ENCODE measurements around the gene CNTN1. TPM values are rescaled to one million over a fixed set of nuclear protein-coding genes. Genes with fewer than 3 reads are reported as not detected.

Gene CNTN1
- total and polyA plus RNA-seq, 9 donors = 21.8 to 123 (median 44.1) TPM

DNA sequence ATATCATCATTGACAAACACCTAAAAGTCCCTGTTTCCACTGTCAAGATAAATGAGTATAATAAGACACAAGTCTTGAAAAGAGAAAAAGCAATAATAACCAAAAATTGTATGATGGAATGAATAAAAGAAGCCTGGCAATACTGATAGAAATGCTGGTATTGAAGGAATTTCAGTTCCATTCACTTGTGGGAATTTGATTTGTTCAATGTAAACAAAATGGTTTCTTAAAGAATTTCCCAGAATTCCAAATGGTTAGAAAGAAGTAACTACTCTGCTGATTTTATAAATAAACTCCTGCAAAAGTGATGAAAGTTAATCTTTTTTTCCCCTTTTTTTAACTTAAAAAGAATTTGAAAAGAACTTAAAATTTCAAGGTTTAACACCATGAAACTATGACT lies 366.0 kb downstream of the CNTN1 start:
- intact Hi-C loops (cut with DNase I) = no loop called here
- H3K36me3 ChIP-seq = no peaks in the 10 kb centered on the region
- DNase-seq = no peak
- H3K27me3 ChIP-seq = no peaks in the 10 kb centered on the region
- TF ChIP-seq POLR2A (IDR thresholded peaks at IDR 0.05) = no peak
- no peaks in the 10 kb centered on the region for H3K9me3 ChIP-seq
- no peaks in the 10 kb centered on the region for H3K4me1 ChIP-seq (ENCODE audit: insufficient read depth)
- no peak overlapping the region for H3K27ac ChIP-seq
- H3K4me3 ChIP-seq = no peak overlapping the region

DNA sequence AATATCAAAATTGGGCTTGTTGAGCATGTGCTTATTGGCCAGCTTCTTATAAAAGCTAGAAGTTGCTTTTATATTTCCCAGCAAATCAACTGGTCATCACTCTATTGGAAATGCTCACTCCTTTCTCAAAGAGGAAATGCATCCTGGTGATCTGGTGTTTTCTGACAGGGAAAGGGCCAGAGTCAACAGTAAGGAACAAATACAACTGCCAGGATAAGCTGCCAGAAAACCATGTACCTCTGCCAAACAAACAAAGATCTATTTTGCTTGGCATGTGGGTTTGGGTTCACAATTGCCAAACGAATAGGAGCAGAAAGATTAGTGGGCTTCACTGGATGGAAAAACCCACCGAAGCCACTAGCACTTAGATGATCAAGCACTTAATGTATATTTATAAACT lies 369.0 kb downstream of the CNTN1 start:
- Histone ChIP-seq H3K27ac (no peak overlapping the region), H3K36me3 (no peaks in the 10 kb centered on the region), H3K4me3 (no peak overlapping the region), H3K27me3 (no peaks in the 10 kb centered on the region), H3K9me3 (no peaks in the 10 kb centered on the region), H3K4me1 (ENCODE audit: insufficient read depth) (no peaks in the 10 kb centered on the region)
- intact Hi-C loops (cut with DNase I) = no loop called here
- no peak for TF ChIP-seq EP300 (IDR thresholded peaks at IDR 0.05)
- TF ChIP-seq CTCF (IDR thresholded peaks at IDR 0.05) = no peak
- no peak for TF ChIP-seq POLR2A (IDR thresholded peaks at IDR 0.05)
- 64 to 75% (median 74%) methylated on average over 2 of the region's 2 CpGs for WGBS, 3 donors
- no peak for DNase-seq

- Histone ChIP-seq H3K4me1 (ENCODE audit: insufficient read depth) (no peaks in the 10 kb centered on the region), H3K36me3 (no peaks in the 10 kb centered on the region), H3K27me3 (no peaks in the 10 kb centered on the region), H3K4me3 (no peak overlapping the region), H3K27ac (no peak overlapping the region), H3K9me3 (no peaks in the 10 kb centered on the region)
- DNase-seq = no peak
- WGBS, 3 donors = 80 to 92% (median 85%) methylated on average over 2 of the region's 2 CpGs
- no peak for TF ChIP-seq POLR2A (IDR thresholded peaks at IDR 0.05)
- TF ChIP-seq EP300 (IDR thresholded peaks at IDR 0.05) = no peak
- TF ChIP-seq CTCF (IDR thresholded peaks at IDR 0.05) = no peak
- intact Hi-C loops (cut with DNase I) = no loop called here
Measured at GRCh38 chr12:41064411-41064810, 372.2 kb downstream of the CNTN1 start.

DNA sequence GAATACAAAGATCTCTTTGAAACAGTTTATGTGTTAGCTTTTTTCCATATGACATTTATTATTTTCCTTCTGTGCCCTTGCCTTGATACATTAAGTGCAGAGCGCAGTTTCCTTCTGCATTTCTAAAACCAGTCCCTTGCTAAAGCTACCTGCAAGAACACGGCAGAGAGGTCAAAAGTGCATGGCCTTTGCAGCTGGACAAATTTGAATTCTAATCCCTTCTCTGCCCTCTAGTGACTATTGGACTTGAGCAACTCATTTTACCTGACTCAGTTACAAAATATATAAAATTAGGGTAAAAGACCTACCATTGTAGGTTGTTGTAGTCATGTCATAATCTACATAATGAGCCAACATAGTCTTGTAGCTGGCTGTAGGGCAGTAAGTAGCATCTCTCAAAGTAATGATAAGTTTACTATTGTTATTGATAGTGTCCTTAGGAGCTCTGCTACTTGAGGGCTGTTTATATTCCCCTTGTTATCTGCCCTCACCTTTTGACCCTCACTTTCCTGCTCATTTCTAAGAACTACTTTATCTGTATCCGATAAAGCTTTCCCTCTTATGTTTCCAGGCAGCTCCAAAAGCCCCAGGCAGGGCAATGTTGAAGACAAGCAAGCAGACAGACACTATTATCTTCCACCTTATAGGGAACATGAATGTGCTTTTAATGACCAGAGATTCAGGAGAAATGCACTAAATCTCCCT lies 375.9 kb downstream of the CNTN1 start:
- Histone ChIP-seq H3K4me3 (no peak overlapping the region), H3K27ac (no peak overlapping the region), H3K36me3 (no peaks in the 10 kb centered on the region), H3K4me1 (ENCODE audit: insufficient read depth) (no peaks in the 10 kb centered on the region), H3K27me3 (no peaks in the 10 kb centered on the region), H3K9me3 (no peaks in the 10 kb centered on the region)
- intact Hi-C loops (cut with DNase I) = no loop called here
- WGBS, 3 donors = 55 to 62% (median 55%) methylated on average over 3 of the region's 3 CpGs
- no peak for DNase-seq
- TF ChIP-seq EP300 (IDR thresholded peaks at IDR 0.05) = no peak
- TF ChIP-seq CTCF (IDR thresholded peaks at IDR 0.05) = no peak
- TF ChIP-seq POLR2A (IDR thresholded peaks at IDR 0.05) = no peak

DNA sequence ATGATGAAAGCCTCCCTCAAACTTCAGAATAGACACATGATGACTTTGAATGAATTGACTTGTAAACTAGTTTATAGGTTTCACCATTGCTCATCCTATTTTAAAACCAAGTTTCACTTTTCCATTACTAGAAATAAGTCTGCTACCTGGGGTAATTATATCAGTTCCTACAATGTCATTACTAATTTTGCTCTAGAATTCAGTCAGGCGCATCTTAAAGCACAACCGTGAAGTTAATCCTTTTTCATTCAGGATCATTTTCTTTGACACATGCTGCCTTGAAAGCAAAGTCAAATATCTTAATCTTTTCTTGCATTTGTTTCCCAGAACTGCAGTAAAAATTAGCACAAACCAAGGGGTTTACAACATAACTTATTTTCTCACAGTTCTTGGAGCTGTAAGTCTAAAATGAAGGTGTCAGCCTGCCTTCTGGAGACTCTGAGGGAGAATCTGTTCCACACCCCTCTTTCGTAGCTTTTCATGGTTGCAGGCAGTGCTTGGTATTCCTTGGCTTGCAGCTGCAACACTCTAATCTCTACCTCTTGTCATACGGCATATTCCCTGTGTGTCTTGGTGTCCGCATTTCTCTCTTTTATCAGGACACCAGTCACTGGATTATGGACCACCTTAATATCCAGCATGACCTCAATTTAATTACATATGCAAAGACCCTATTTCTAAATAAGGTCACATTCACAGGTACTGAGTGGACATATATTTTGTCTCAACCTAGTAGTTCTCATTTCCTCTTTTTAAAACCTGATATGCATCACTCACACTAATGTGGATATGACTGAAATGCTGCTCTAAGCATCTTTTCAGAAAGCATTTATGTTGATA lies 381.6 kb downstream of the CNTN1 start:
- no peaks in the 10 kb centered on the region for H3K4me1 ChIP-seq (ENCODE audit: insufficient read depth)
- no peak for TF ChIP-seq POLR2A (IDR thresholded peaks at IDR 0.05)
- TF ChIP-seq EP300 (IDR thresholded peaks at IDR 0.05) = no peak
- no peak for TF ChIP-seq CTCF (IDR thresholded peaks at IDR 0.05)
- no peak overlapping the region for H3K4me3 ChIP-seq
- no peaks in the 10 kb centered on the region for H3K9me3 ChIP-seq
- H3K36me3 ChIP-seq = no peaks in the 10 kb centered on the region
- no peaks in the 10 kb centered on the region for H3K27me3 ChIP-seq
- no peak overlapping the region for H3K27ac ChIP-seq
- no peak for DNase-seq
- intact Hi-C loops (cut with DNase I) = no loop called here
- 79 to 82% (median 79%) methylated on average over 5 of the region's 5 CpGs for WGBS, 3 donors

Measured in ovary (tissue), 9 donors.